ENCODE results near the gene LIX1.
"Not testable (repeated sequence)": the region's sequence is repeated elsewhere in the genome, so short reads cannot be mapped to it uniquely, and the experiment has no call there.

Gene LIX1

DNA sequence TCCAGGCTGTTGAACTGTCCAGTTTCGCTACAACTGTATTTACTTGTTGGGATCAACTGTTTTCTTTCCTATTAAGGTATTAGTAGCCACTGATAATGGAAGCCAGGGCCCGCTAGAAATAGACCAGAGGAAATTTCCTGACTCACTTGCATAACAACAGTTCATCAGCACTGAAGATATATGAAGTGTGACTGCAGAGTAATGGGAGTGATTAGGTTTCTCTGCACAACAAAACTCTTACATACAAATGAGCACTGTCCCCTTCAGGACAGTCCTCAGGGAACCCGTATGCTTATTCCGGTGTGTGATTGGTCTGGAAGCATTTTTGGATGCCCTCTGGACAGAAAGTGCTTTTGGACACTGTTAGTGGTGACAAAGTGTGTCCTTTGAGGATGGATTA is 55.3 kb downstream of the LIX1 start:
- ATAC-seq (ENCODE audit: low read depth): no peak
- TF ChIP-seq, protein P1, sequence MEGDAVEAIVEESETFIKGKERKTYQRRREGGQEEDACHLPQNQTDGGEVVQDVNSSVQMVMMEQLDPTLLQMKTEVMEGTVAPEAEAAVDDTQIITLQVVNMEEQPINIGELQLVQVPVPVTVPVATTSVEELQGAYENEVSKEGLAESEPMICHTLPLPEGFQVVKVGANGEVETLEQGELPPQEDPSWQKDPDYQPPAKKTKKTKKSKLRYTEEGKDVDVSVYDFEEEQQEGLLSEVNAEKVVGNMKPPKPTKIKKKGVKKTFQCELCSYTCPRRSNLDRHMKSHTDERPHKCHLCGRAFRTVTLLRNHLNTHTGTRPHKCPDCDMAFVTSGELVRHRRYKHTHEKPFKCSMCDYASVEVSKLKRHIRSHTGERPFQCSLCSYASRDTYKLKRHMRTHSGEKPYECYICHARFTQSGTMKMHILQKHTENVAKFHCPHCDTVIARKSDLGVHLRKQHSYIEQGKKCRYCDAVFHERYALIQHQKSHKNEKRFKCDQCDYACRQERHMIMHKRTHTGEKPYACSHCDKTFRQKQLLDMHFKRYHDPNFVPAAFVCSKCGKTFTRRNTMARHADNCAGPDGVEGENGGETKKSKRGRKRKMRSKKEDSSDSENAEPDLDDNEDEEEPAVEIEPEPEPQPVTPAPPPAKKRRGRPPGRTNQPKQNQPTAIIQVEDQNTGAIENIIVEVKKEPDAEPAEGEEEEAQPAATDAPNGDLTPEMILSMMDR (IDR thresholded peaks at IDR 0.05; ENCODE audit: poor library complexity, severe bottlenecking): no peak

DNA sequence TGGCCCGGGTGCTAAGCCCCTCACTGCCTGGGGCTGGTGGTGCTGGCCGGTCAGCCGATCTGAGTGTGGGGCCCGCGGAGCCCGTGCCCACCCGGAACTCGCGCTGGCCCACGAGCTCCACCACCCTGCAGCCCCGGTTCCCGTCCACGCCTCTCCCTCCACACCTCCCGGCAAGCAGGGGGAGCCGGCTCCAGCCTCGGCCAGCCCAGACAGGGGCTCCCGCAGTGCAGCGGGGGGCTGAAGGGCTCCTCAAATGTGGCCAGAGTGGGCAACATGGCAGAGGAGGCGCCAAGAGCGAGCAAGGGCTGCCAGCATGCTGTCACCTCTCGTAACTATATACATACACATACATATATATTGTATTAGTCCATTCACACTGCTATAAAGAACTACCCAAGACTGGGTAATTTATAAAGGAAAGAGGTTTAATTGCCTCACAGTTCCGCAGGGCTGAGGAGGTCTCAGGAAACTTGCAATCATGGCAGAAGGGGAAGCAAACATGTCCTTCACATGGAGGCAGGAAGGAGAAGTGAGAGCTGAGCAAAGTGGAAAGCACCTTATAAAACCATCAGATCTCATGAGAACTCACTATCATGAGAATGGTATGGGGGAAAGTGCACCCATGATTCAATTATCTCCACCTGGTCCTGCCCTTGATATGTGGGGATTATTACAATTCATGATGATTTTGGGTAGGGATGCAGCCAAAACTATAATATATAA is 56.8 kb downstream of the LIX1 start:
- Histone ChIP-seq H3K27me3 (ENCODE audit: insufficient read depth, poor library complexity, severe bottlenecking) (no peaks in the 10 kb centered on the region), H3K4me3 (ENCODE audit: severe bottlenecking) (no peak overlapping the region), H3K36me3 (ENCODE audit: low read depth) (no peaks in the 10 kb centered on the region), H3K9me3 (ENCODE audit: severe bottlenecking) (no peaks in the 10 kb centered on the region), H3K27ac (ENCODE audit: poor library complexity, severe bottlenecking) (no peak overlapping the region), H3K4me1 (ENCODE audit: insufficient read depth, poor library complexity, severe bottlenecking) (no peaks in the 10 kb centered on the region)
- DNase-seq (ENCODE audit: low spot score) (no peak), ATAC-seq (ENCODE audit: low read depth) (no peak)
- TF ChIP-seq, protein P1 (IDR thresholded peaks at IDR 0.05; ENCODE audit: poor library complexity, severe bottlenecking): no peak

More for the DNA sequence above, 55.3 kb downstream of the LIX1 start:
- Histone ChIP-seq H3K9me3 (ENCODE audit: severe bottlenecking) (no peaks in the 10 kb centered on the region), H3K4me3 (ENCODE audit: severe bottlenecking) (no peak overlapping the region), H3K27ac (ENCODE audit: poor library complexity, severe bottlenecking) (no peak overlapping the region), H3K4me1 (ENCODE audit: insufficient read depth, poor library complexity, severe bottlenecking) (no peaks in the 10 kb centered on the region), H3K36me3 (ENCODE audit: low read depth) (no peaks in the 10 kb centered on the region), H3K27me3 (ENCODE audit: insufficient read depth, poor library complexity, severe bottlenecking) (no peaks in the 10 kb centered on the region)
- DNase-seq (ENCODE audit: low spot score): no peak

DNA sequence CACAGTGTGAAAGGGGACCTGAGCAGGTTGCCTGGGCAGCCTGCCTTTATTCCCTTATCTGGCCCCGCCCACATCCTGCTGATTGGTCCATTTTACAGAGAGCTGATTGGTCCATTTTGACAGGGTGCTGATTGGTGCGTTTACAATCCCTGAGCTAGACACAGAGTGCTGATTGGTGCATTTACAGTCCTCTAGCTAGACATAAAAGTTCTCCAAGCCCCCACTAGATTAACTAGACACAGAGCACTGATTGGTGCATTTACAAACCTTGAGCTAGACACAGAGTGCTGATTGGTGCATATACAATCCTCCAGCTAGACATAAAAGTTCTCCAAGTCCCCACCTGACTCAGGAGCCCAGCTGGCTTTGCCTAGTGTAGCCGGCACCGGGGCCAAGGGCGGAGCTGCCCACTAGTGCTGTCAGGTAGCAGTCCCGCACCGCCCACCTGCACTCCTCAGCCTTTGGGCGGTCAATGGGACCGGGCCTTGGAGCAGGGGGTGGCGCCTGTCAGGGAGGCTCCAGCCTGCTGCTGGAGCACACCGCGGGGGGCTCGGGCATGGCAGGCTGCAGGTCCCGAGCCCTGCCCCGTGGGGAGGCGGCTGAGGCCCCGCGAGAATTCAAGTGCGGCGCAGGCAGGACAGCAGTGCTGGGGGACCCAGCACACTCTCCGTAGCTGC is 57.5 kb downstream of the LIX1 start:
- H3K9me3 ChIP-seq (ENCODE audit: severe bottlenecking); ATAC-seq (ENCODE audit: low read depth); H3K27ac ChIP-seq (ENCODE audit: poor library complexity, severe bottlenecking); H3K4me1 ChIP-seq (ENCODE audit: insufficient read depth, poor library complexity, severe bottlenecking); DNase-seq (ENCODE audit: low spot score); H3K4me3 ChIP-seq (ENCODE audit: severe bottlenecking); H3K36me3 ChIP-seq (ENCODE audit: low read depth); H3K27me3 ChIP-seq (ENCODE audit: insufficient read depth, poor library complexity, severe bottlenecking): not testable (repeated sequence)

DNA sequence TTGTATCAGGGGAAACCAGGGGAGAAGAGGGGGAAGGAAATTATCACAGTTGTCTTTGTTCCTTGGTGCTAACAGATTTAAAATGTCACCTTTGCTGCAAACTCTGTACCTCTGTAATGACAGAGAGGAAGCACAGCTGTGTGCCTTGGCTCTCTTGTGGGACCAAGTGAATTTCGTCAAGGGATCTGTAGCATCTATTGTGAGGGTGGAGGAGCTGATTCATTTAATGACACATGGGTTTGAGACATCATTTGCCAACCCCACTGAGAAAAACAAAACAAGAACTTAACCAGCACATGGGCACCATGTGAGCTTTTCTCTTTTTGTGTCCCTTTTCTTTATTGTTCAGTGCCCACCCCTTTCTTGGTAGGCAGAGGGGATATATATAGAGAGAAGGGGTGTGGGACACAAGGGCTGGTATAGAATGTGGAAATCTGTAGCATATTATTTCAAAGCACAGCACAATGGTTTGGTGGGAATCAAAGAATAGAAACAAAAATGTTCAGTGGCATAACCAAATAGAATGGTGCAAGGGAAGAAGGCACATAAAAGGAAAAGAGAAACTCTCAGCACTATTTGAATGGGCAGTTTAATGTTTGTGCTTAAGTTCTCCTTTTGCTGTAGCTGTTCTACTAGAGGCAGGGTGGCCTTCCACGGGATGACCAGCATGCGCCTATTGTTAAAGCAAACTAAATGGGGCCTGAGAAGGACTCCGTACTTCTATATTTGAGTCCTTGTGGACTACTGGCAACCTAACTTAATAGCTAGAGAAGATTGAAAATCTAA is 63.3 kb downstream of the LIX1 start:
- TF ChIP-seq, protein P1 (IDR thresholded peaks at IDR 0.05; ENCODE audit: poor library complexity, severe bottlenecking): no peak
- DNase-seq (ENCODE audit: low spot score): no peak
- Histone ChIP-seq H3K9me3 (ENCODE audit: severe bottlenecking) (no peaks in the 10 kb centered on the region), H3K27me3 (ENCODE audit: insufficient read depth, poor library complexity, severe bottlenecking) (no peaks in the 10 kb centered on the region), H3K4me3 (ENCODE audit: severe bottlenecking) (no peak overlapping the region), H3K36me3 (ENCODE audit: low read depth) (no peaks in the 10 kb centered on the region), H3K27ac (ENCODE audit: poor library complexity, severe bottlenecking) (no peak overlapping the region), H3K4me1 (ENCODE audit: insufficient read depth, poor library complexity, severe bottlenecking) (no peaks in the 10 kb centered on the region)
- ATAC-seq (ENCODE audit: low read depth): no peak

DNA sequence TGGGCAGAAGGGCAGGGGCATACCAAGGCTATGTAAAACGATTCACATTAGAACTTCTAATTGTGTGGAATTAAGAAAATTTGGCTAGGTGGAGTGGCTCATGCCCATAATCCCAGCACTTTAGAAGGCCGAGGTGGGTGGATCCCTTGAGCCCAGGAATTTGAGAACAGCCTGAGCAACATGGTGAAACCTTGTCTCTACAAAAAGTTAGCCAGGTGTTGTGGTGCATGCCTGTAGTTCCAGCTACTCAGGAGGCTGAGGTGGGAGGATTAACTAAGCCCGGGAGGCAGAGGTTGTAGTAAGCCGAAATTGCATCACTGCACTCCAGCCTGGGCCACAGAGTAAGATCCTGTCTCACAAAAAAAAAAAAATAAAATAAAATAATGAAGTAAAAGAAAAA is 65.2 kb downstream of the LIX1 start:
- no peaks in the 10 kb centered on the region for H3K9me3 ChIP-seq (ENCODE audit: severe bottlenecking)
- ATAC-seq (ENCODE audit: low read depth) (no peak), DNase-seq (ENCODE audit: low spot score) (no peak)
- no peaks in the 10 kb centered on the region for H3K27me3 ChIP-seq (ENCODE audit: insufficient read depth, poor library complexity, severe bottlenecking)
- H3K27ac ChIP-seq (ENCODE audit: poor library complexity, severe bottlenecking): no peak overlapping the region
- H3K4me1 ChIP-seq (ENCODE audit: insufficient read depth, poor library complexity, severe bottlenecking): no peaks in the 10 kb centered on the region
- TF ChIP-seq, protein P1 (IDR thresholded peaks at IDR 0.05; ENCODE audit: poor library complexity, severe bottlenecking): no peak
- no peaks in the 10 kb centered on the region for H3K36me3 ChIP-seq (ENCODE audit: low read depth)
- H3K4me3 ChIP-seq (ENCODE audit: severe bottlenecking): no peak overlapping the region

Data from RWPE2 (cell line).